ENCODE measurements around the gene AZGP1. TPM values are rescaled to one million over a fixed set of nuclear protein-coding genes. Genes with fewer than 3 reads are reported as not detected.
"Not testable (repeated sequence)": the region's sequence is repeated elsewhere in the genome, so short reads cannot be mapped to it uniquely, and the experiment has no call there.

The AZGP1 gene
- total RNA-seq, 1 experiment from 2014 or later, result 0.18 TPM

DNA sequence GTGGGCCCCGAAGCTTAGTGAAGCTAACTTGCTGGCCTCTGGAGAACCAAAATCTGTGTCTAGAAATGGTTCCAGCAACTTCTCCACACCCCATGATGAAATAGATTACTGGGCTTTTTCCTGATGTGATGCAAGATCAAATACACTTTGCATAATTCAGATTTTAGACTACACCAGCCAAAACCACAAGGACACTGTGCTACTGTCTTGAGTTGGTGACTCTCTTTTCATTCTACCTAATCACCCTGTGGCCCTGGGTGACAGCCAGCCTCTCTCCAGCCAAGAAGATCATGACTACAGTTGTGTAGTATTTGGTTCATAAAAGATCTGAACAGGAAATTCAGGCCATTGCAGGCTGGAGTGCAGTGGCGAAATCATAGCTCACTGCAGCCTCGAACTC lies 22.2 kb downstream of the AZGP1 start:
- ChIA-PET POLR2A (ENCODE audit: unreplicated experiment) (no interaction called here), CTCF (no interaction called here)
- no peak overlapping the region for H3K27ac ChIP-seq (ENCODE audit: low read length)
- H3K4me3 ChIP-seq (ENCODE audit: low read length), result no peak overlapping the region
- DNase-seq (peak; percentile 36), ATAC-seq (no peak)
- H3K9me2 ChIP-seq (replicated peaks; ENCODE audit: low read length), result no peaks in the 10 kb centered on the region
- BruUV-seq (replicated peaks), result no TSS peak
- H3K4me2 ChIP-seq (ENCODE audit: low read length), result no peak overlapping the region
- no peaks in the 10 kb centered on the region for H3K9me3 ChIP-seq (ENCODE audit: low read length)
- peaks cover 10% of the 10 kb centered on the region for H3K4me1 ChIP-seq (ENCODE audit: insufficient read depth, low read length)
- intact Hi-C loops (cut with micrococcal nuclease), result no loop called here
- no peaks in the 10 kb centered on the region for H3F3A ChIP-seq (ENCODE audit: low read length, unreplicated experiment)
- TF ChIP-seq EZH2phosphoT487 (IDR thresholded peaks at IDR 0.05; ENCODE audit: borderline replicate concordance, low read length), result no peak
- TF ChIP-seq, protein P1, sequence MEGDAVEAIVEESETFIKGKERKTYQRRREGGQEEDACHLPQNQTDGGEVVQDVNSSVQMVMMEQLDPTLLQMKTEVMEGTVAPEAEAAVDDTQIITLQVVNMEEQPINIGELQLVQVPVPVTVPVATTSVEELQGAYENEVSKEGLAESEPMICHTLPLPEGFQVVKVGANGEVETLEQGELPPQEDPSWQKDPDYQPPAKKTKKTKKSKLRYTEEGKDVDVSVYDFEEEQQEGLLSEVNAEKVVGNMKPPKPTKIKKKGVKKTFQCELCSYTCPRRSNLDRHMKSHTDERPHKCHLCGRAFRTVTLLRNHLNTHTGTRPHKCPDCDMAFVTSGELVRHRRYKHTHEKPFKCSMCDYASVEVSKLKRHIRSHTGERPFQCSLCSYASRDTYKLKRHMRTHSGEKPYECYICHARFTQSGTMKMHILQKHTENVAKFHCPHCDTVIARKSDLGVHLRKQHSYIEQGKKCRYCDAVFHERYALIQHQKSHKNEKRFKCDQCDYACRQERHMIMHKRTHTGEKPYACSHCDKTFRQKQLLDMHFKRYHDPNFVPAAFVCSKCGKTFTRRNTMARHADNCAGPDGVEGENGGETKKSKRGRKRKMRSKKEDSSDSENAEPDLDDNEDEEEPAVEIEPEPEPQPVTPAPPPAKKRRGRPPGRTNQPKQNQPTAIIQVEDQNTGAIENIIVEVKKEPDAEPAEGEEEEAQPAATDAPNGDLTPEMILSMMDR (conservative IDR thresholded peaks at IDR 0.05; ENCODE audit: low read depth, low read length), result no peak
- TF ChIP-seq EZH2 (IDR thresholded peaks at IDR 0.05; ENCODE audit: low read length, unreplicated experiment), result no peak
- no peaks in the 10 kb centered on the region for H3K36me3 ChIP-seq (ENCODE audit: low read depth, low read length)
- H4K20me1 ChIP-seq (ENCODE audit: low read length), result no peaks in the 10 kb centered on the region
- H2AFZ ChIP-seq (ENCODE audit: low read length), result no peak overlapping the region
- H3K79me2 ChIP-seq (ENCODE audit: low read length), result no peaks in the 10 kb centered on the region
- H3K9ac ChIP-seq (ENCODE audit: low read length), result no peak overlapping the region
- H3K27me3 ChIP-seq (ENCODE audit: low read length), result no peaks in the 10 kb centered on the region

GRCh38 chr7:99952649-99953048 lies 23.2 kb downstream of the AZGP1 start:
- H3K4me2 ChIP-seq (ENCODE audit: low read length); H3K9me2 ChIP-seq (replicated peaks; ENCODE audit: low read length); H3K27me3 ChIP-seq (ENCODE audit: low read length); H3K27ac ChIP-seq (ENCODE audit: low read length); BruUV-seq (replicated peaks); H2AFZ ChIP-seq (ENCODE audit: low read length); H3F3A ChIP-seq (ENCODE audit: low read length, unreplicated experiment); H3K4me3 ChIP-seq (ENCODE audit: low read length); H3K79me2 ChIP-seq (ENCODE audit: low read length); H3K4me1 ChIP-seq (ENCODE audit: insufficient read depth, low read length); H3K36me3 ChIP-seq (ENCODE audit: low read depth, low read length); H4K20me1 ChIP-seq (ENCODE audit: low read length); POLR2A ChIA-PET (ENCODE audit: unreplicated experiment); ATAC-seq; intact Hi-C loops (cut with micrococcal nuclease); H3K9ac ChIP-seq (ENCODE audit: low read length); H3K9me3 ChIP-seq (ENCODE audit: low read length); CTCF ChIA-PET; DNase-seq: not testable (repeated sequence)

GRCh38 chr7:99950819-99951218 lies 25.0 kb downstream of the AZGP1 start:
- H4K20me1 ChIP-seq (ENCODE audit: low read length); POLR2A ChIA-PET (ENCODE audit: unreplicated experiment); H3K9me2 ChIP-seq (replicated peaks; ENCODE audit: low read length); H2AFZ ChIP-seq (ENCODE audit: low read length); H3K27ac ChIP-seq (ENCODE audit: low read length); H3K4me1 ChIP-seq (ENCODE audit: insufficient read depth, low read length); DNase-seq; intact Hi-C loops (cut with micrococcal nuclease); CTCF ChIA-PET; H3K79me2 ChIP-seq (ENCODE audit: low read length); BruUV-seq (replicated peaks); H3K9me3 ChIP-seq (ENCODE audit: low read length); ATAC-seq; H3K4me3 ChIP-seq (ENCODE audit: low read length); H3K4me2 ChIP-seq (ENCODE audit: low read length); H3K36me3 ChIP-seq (ENCODE audit: low read depth, low read length); H3K27me3 ChIP-seq (ENCODE audit: low read length); H3K9ac ChIP-seq (ENCODE audit: low read length); H3F3A ChIP-seq (ENCODE audit: low read length, unreplicated experiment): not testable (repeated sequence)

DNA sequence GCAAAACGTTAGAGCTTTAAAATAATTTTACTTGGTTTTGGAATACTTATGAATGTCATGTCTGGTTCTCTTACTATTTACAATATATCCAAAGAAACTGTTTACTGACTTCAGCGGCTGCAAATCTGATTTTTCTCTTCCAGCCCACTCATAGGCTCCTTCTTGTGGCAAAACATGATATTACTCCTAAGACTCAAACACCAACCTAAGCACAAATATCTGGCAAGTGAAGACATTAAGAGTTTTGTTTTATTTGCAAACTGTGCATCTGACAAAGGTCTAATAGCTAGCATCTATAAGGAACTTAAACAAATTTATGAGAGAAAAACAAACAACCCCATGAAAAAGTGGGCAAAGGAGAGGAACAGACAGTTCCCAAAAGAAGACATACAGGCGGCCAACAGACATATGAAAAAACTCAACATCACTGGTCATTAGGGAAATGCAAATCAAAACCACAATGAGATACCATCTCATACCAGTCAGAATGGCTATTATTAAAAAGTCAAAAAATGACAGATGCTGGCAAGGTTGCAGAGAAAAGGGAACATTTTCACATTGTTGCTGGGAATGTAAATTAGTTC lies 26.1 kb downstream of the AZGP1 start:
- no peak overlapping the region for H3K4me2 ChIP-seq (ENCODE audit: low read length)
- no peak overlapping the region for H3K4me3 ChIP-seq (ENCODE audit: low read length)
- H3K27me3 ChIP-seq (ENCODE audit: low read length), result no peaks in the 10 kb centered on the region
- DNase-seq, result peak; percentile 14
- ATAC-seq, result no peak
- H3K4me1 ChIP-seq (ENCODE audit: insufficient read depth, low read length), result no peaks in the 10 kb centered on the region
- ChIA-PET CTCF (no interaction called here), POLR2A (ENCODE audit: unreplicated experiment) (no interaction called here)
- H3K79me2 ChIP-seq (ENCODE audit: low read length), result no peaks in the 10 kb centered on the region
- TF ChIP-seq EZH2phosphoT487 (IDR thresholded peaks at IDR 0.05; ENCODE audit: borderline replicate concordance, low read length), result no peak
- TF ChIP-seq, protein P1 (conservative IDR thresholded peaks at IDR 0.05; ENCODE audit: low read depth, low read length), result peak; percentile 41; the same call in 1 of the 2 replicates
- H3K9ac ChIP-seq (ENCODE audit: low read length), result no peak overlapping the region
- intact Hi-C loops (cut with micrococcal nuclease), result loop anchor here (1.0 kb wide), 2 partner anchors 20 to 36 kb away; partner anchors contain the start of gene GJC3
- no peaks in the 10 kb centered on the region for H3F3A ChIP-seq (ENCODE audit: low read length, unreplicated experiment)
- no peak overlapping the region for H3K27ac ChIP-seq (ENCODE audit: low read length)
- H2AFZ ChIP-seq (ENCODE audit: low read length), result no peak overlapping the region
- no peaks in the 10 kb centered on the region for H4K20me1 ChIP-seq (ENCODE audit: low read length)
- H3K9me2 ChIP-seq (replicated peaks; ENCODE audit: low read length), result no peaks in the 10 kb centered on the region
- H3K36me3 ChIP-seq (ENCODE audit: low read depth, low read length), result no peaks in the 10 kb centered on the region
- no peaks in the 10 kb centered on the region for H3K9me3 ChIP-seq (ENCODE audit: low read length)
- BruUV-seq (replicated peaks), result no TSS peak
